GM19468 (cell line): ENCODE measurements around the gene FHOD3.

Source experiments
- ATAC-seq: cut with Tn5 transposase; IDR thresholded peaks from one replicate; pipeline ENCODE4 v1.9.1; 2021; ENCODE audit warnings: mild to moderate bottlenecking, moderate library complexity, moderate number of reproducible peaks; ENCODE audit not compliant: unreplicated experiment; ENCODE audit errors: extremely low read depth

Gene FHOD3

GRCh38 chr18:36503477-36503876 lies 206.0 kb downstream of the FHOD3 start:
- no peak for ATAC-seq

- ATAC-seq: no peak
Measured at GRCh38 chr18:36504928-36505327, 207.4 kb downstream of the FHOD3 start.

- no peak for ATAC-seq
Measured at GRCh38 chr18:36505665-36506064, 208.2 kb downstream of the FHOD3 start.

DNA sequence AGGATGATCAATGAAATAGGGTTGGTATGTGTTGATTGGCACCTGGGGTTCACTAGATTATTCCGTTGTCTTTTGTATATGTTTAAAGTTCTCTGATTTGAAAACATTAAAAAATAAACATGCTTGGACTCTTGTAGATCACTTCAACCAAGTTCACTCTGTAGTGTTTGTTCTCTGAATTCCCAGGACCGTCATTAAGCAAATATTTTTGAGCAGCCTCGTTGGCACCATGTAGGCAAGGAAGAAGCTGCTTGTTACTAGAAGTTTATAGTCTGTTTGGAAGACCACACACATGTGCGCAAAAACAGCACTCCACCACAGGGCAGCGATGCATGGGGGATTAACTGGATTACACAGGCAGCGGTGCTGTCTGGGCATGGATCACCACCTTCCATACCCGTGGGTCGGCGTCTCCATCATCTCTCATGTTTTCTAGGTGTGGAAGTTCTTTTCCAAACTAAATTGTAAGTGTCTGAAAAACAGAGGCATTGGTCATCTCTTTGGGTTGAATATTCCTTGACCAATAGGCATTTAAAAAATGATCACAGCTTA lies 212.2 kb downstream of the FHOD3 start:
- ATAC-seq: no peak

- no peak for ATAC-seq
Measured at GRCh38 chr18:36511791-36512352, 214.4 kb downstream of the FHOD3 start.

DNA sequence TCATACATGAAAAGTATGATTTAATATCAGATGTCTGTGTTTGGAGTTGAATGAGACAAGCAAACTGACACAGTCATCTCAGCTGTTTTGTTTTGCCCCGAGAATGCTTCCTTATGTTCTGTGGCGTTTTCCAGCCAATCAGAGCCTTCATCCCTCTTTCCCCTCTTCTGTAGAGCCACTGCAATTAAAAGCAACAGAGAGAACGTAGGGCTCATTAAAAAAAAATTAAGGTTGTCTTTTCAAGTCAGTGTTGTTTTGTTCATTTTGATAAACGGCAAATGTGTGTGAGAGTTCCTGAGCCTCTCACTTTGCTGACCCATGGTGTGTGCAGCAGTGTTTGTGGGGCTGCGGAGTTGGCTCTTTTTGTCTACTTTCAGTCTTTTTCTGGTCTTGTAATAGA lies 216.0 kb downstream of the FHOD3 start:
- no peak for ATAC-seq

- ATAC-seq: no peak
Measured at GRCh38 chr18:36514778-36515177, 217.3 kb downstream of the FHOD3 start.

GRCh38 chr18:36516258-36516657 lies 218.7 kb downstream of the FHOD3 start:
- no peak for ATAC-seq

DNA sequence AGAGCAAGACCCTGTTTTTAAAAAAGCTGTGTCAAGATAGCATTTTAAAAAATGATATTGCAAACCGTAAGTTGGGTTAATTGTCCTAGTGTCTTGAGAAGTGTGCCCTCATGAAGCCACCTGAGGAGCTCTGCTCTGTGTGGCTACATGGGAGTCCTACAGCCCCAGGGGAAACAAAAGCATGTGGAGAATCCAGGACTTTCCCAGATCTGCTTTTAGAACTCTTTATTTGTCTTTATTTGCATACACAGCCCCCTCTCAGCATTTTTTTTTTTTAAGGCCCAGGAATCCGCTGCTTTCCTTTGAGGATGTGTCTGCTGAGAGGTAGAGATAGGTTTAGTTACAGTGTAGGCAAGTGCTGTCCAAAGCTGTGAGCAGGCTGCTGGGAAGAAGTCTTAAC lies 219.2 kb downstream of the FHOD3 start:
- ATAC-seq: no peak

DNA sequence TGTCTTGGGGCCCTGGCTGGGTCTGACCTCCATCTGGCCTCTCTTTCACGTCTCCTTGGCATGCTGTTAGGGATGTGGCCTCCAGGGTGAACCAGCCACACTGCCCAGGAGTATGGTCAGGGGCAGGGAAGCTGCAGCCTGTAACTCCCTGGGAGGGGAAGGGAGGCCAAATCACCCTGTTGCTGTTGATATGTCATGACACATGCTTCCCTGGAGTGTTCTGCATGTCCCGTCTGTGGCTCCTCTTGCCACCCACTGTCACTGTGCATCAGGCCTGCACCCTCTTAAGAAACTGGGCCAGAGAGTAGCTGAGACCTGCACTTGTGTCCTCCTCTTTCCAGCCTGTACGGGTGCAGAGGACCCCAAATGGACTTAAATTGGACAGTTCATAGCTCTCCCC lies 221.3 kb downstream of the FHOD3 start:
- no peak for ATAC-seq

GRCh38 chr18:36519358-36519757 lies 221.8 kb downstream of the FHOD3 start:
- ATAC-seq: no peak

DNA sequence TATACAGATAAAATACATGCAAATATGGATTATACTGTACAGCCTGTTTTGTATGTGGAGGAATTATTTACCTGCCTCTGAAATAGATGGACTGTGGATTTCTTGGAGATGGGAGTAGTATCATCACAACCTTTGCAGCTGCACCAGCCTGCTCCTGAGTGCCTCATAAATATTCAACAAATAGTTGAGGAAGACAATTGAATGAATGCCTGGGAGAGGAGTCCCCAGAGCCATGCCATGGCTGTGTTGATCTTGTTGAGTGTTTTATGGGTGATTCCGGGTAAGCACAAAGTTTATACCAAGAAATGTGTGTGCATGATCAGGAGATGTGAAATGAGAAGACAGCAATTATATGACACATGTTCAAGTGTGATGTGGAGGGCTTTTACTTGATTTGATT lies 225.0 kb downstream of the FHOD3 start:
- ATAC-seq: no peak

DNA sequence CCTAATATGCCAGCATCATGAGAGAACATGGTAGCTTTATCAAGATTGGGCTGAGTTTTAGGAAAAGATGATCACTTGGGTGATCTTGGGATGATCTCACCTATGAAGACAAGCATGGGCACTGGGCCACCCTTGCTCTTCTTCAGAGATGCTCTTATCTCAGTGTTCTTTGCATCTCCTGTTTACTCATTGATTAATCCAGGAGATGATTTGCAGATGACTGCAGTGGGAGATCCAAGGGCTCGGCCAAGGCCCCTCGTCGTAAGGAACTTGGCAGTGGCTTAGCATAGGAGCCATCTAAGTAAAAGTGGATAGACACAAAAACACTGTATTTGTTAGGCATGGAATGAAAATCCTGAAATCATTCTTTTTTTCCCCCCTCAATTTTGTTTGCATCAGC lies 228.4 kb downstream of the FHOD3 start:
- no peak for ATAC-seq

- no peak for ATAC-seq
Measured at GRCh38 chr18:36526611-36527010, 229.1 kb downstream of the FHOD3 start.

DNA sequence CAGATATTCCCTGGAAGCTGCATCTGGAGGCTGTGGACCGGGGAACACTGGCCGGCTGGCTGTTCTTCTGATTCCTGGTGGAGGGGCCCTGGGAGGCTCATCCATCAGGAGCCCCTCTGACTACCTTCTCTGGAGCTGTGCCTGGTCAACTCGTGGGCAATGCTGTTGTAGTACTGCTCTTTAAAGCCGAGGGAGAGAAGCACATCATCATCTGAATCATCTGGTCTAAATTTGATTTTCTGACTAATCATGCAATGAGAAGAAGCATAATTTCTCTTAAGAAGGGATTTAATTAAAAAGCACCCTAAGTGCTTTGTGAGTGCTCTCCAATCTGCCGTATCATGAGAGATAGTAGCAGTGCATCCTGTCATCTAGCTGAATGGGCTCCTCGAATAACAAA lies 229.5 kb downstream of the FHOD3 start:
- ATAC-seq: no peak

DNA sequence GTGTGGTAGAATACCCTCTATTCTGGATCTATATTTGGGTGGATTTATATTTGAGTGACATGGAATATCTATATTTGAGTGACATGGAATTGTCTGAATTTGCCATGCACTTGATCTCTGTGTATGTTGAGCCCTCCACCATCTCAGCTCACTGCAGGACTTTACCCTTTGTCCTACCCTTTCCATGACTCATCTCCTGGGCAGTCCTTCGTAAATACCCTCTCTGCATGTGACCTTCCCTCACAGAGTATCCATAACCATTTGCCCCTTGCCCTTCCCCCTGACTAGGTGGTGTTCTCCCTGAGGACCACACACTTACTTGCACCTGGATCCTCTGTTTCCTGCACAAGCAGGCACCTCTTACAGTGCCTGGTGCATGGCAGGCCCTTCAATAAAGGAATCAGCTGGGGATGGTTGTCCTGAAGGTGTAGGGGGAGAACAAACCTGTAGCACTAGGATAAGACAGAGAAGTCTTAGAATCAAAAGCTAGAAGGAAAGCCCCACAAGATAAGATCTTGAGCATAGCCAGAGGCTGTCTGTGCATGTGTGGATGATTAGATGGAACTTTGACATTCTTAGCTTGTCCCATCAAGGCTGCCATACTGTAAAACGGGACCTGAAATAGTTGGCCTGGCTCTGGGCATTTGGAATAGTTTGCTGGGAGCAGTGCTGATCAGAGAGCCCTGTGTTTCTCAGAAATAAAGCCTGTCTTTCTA lies 230.4 kb downstream of the FHOD3 start:
- no peak for ATAC-seq

DNA sequence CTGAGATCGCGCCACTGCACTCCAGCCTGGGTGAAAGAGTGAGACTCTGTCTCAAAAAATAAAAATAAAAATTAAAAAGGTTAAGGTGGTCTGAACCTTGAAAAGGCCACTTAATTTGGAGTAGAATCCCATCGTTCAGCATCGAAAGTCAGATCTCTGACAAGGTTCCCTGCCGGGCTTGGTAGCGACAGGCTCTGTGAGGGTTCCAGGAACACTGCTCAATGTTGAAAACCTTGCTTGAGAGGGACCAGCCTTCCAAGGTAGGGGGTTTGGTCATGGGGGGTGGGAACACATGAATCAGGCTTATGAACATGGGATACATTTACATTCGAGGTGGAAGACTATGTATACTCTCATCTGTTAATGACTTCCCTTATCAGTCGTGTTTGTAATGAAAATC lies 232.2 kb downstream of the FHOD3 start:
- ATAC-seq: no peak

DNA sequence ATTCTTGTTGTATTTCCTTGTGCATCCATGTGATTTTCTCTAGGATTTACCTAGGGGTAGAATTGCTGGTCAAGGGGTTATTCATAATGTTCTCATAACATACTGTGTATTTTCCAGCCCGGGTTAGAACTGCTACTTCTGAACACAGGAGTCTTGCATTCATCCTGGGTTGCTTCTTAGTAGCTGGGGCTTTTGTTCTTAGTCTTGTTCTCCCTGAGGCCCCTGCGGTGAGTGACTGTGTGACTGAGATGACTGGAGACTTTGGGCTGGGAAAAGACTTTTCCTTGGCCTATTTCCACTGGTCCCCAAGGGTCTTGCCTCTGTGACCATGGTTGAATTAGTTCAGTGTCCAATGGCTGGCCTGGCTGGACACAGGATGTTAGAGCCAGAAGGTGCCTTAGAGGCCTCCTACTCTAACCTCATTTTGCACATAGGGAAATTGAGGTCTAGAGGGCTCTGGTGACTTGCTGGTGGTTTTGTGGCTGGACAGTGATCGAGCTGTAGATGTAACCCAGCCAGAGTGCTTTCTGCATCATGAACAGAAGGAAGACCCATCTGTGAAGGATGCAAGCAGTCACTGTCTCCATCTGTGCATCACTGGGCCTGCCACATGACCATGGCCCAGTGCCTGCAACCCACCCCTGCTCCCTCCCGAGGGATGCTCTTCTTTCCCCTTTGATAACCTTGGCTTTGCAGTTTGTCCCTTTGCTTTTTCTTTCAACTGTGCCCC lies 233.3 kb downstream of the FHOD3 start:
- ATAC-seq: no peak

GRCh38 chr18:36531636-36532035 lies 234.1 kb downstream of the FHOD3 start:
- ATAC-seq: no peak

DNA sequence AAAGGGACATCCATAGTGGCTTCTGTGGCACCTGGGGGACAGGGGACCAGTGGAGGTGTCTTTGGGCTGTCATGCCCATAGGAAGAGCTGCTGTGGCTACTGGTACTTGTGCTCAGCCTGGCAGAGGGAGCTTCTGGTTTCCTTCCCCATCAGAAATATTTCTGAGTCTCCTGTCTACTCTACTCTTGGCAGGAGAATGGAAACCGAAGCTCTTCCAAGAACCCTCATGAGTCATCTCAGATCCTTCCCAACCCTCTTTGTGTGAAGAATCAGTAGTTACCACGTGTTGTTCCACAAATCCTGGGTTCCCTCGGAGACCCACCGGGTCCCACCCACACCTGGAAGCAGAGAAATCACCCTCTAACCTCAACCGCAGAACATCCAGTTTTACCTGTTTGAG lies 234.9 kb downstream of the FHOD3 start:
- ATAC-seq: no peak

DNA sequence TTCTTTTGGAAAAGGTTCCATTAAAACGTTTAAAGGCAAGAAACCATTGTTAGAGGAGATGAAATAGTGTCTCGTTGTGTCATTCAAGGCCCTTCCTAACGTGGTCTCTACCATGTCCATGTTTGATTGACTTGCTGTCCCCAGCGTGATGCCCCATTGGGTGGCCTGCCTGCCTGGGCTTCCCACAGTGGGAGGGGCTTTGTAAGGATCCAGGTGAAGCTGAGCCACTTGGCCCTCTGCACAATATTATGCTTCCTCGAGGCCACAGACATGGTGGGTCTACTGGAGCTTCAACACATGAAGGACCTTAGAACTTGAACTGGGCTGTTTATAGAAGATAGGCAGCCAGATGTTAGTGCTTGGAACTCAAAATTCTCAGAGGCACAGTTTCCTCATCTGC lies 235.3 kb downstream of the FHOD3 start:
- ATAC-seq: no peak
